Measurements from ENCODE around the gene CTDSPL2.
"Not testable (repeated sequence)": the region's sequence is repeated elsewhere in the genome, so short reads cannot be mapped to it uniquely, and the experiment has no call there.

The CTDSPL2 gene

GRCh38 chr15:44501768-44502366 lies 74.4 kb downstream of the CTDSPL2 start:
- H3K27ac ChIP-seq, result no peak overlapping the region
- TF ChIP-seq ZFX (IDR thresholded peaks at IDR 0.05), result no peak
- TF ChIP-seq, protein P1, sequence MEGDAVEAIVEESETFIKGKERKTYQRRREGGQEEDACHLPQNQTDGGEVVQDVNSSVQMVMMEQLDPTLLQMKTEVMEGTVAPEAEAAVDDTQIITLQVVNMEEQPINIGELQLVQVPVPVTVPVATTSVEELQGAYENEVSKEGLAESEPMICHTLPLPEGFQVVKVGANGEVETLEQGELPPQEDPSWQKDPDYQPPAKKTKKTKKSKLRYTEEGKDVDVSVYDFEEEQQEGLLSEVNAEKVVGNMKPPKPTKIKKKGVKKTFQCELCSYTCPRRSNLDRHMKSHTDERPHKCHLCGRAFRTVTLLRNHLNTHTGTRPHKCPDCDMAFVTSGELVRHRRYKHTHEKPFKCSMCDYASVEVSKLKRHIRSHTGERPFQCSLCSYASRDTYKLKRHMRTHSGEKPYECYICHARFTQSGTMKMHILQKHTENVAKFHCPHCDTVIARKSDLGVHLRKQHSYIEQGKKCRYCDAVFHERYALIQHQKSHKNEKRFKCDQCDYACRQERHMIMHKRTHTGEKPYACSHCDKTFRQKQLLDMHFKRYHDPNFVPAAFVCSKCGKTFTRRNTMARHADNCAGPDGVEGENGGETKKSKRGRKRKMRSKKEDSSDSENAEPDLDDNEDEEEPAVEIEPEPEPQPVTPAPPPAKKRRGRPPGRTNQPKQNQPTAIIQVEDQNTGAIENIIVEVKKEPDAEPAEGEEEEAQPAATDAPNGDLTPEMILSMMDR (conservative IDR thresholded peaks at IDR 0.05), result peak; percentile 80

DNA sequence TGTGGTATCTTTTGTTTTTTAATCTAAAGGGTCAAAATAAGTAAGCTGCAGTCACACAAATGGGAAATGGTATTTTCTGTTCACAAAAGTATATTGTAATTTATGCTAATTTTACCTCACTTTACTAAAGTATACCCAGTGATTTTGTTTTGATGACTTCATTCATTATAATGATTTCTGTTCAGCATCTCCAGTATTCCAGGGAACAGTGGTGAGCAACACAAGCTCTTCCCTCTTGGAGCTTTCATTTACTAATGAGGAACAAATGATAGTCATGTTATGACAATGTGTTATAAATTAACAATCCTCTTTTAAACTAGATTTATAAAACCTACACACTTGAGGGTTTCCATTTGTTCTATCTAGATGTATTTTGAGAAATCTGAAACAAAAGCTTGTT lies 89.0 kb downstream of the CTDSPL2 start:
- H3K27ac ChIP-seq, result no peak overlapping the region
- TF ChIP-seq, protein P1 (conservative IDR thresholded peaks at IDR 0.05), result no peak
- no peak for TF ChIP-seq ZFX (IDR thresholded peaks at IDR 0.05)

GRCh38 chr15:44519537-44519936 lies 92.1 kb downstream of the CTDSPL2 start:
- no peak for TF ChIP-seq ZFX (IDR thresholded peaks at IDR 0.05)
- TF ChIP-seq, protein P1 (conservative IDR thresholded peaks at IDR 0.05), result no peak
- H3K27ac ChIP-seq, result no peak overlapping the region

- no peak overlapping the region for H3K27ac ChIP-seq
- TF ChIP-seq ZFX (IDR thresholded peaks at IDR 0.05), result no peak
- TF ChIP-seq, protein P1 (conservative IDR thresholded peaks at IDR 0.05), result no peak
Measured at GRCh38 chr15:44525018-44525417, 97.6 kb downstream of the CTDSPL2 start.

GRCh38 chr15:44527241-44527640 lies 99.8 kb downstream of the CTDSPL2 start:
- TF ChIP-seq, protein P1 (conservative IDR thresholded peaks at IDR 0.05), result no peak
- no peak for TF ChIP-seq ZFX (IDR thresholded peaks at IDR 0.05)
- no peak overlapping the region for H3K27ac ChIP-seq

DNA sequence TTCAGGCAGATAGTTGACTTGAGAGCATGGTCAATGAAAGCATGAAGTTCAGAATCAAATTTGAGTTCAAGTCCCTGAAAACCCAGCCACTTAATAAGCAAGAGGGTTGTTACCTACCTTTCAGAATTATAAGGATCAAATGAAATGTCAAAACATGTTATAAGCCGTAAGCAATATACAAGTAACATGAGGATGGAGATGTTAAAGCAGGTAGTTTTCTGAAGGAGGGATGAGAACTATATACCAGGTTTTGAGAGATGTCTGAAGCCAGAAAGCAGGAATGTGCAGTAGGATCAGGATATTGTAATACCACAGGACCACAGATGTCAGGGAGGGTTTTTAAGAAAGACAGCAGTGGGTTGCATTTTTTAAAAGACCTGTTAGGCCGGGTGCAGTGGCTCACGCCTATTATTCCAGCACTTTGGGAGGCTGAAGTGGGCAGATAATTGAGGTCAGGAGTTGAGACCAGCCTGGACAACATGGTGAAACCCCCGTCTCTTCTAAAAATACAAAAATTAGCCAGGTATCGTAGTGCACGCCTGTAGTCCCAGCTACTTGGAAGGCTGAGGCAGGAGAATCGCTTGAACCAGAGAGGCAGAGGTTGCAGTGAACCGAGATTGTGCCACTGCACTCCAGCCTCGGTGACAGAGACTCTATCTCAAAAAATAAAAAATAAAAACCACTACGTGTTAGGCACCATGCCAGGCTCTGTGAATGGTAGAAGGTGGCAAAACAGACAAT lies 102.6 kb downstream of the CTDSPL2 start:
- no peak overlapping the region for H3K27ac ChIP-seq
- no peak for TF ChIP-seq ZFX (IDR thresholded peaks at IDR 0.05)
- TF ChIP-seq, protein P1 (conservative IDR thresholded peaks at IDR 0.05), result no peak

DNA sequence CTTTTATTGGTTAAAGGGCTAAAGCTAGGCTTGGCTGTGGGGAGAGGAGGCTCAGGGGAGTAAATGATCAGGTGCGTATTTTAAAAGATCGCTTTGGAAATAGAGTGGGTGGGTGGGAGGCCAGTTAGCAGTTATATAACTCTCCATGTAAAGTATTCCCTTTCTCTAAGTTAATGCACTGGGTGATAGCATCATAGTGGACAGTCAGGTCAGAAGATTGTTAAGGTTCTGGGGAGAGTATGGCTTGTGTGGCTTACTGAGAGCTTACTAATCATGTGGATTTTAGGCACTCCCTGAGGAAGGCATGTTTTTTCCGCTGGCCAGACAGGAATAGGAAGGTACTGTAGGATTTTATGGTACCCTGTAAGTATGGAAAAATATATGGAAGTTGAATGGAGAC lies 103.2 kb downstream of the CTDSPL2 start:
- H3K27ac ChIP-seq, result no peak overlapping the region
- TF ChIP-seq, protein P1 (conservative IDR thresholded peaks at IDR 0.05), result no peak
- TF ChIP-seq ZFX (IDR thresholded peaks at IDR 0.05), result no peak

- not testable (repeated sequence) for H3K27ac ChIP-seq
Measured at GRCh38 chr15:44532275-44532674, 104.8 kb downstream of the CTDSPL2 start.

Measured in C4-2B (cell line).